ENCODE measurements around the gene BRINP3.

DNA sequence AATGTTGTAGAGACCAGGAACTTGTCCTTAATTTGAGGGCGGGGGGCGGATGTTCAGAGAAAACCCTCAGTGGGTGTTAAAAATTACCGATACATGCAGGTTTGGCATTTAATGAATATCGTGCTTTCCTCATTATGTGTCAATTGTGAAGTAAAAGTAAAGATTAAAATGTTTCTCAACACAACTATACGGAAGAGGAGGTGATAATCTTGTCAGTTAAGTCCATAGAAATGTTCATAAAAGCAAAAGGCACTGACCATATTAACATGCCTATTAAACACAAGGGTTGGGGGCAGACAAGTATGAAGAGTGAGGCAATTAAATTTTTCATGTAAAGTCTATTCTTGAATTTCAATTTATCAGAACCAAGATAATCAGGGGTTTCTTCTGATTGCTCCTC lies 1.3 kb downstream of the BRINP3 start:
- TF ChIP-seq, protein P1, sequence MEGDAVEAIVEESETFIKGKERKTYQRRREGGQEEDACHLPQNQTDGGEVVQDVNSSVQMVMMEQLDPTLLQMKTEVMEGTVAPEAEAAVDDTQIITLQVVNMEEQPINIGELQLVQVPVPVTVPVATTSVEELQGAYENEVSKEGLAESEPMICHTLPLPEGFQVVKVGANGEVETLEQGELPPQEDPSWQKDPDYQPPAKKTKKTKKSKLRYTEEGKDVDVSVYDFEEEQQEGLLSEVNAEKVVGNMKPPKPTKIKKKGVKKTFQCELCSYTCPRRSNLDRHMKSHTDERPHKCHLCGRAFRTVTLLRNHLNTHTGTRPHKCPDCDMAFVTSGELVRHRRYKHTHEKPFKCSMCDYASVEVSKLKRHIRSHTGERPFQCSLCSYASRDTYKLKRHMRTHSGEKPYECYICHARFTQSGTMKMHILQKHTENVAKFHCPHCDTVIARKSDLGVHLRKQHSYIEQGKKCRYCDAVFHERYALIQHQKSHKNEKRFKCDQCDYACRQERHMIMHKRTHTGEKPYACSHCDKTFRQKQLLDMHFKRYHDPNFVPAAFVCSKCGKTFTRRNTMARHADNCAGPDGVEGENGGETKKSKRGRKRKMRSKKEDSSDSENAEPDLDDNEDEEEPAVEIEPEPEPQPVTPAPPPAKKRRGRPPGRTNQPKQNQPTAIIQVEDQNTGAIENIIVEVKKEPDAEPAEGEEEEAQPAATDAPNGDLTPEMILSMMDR (conservative IDR thresholded peaks at IDR 0.05), result no peak
- TF ChIP-seq ZFX (IDR thresholded peaks at IDR 0.05), result no peak

All from C4-2B (cell line).